T-helper 22 cell (primary cell): ENCODE measurements around the gene DAPL1.

Source experiments
- DNase-seq: peaks from one replicate; pipeline ENCODE4 v3.0.0-alpha.2; 2020; ENCODE audit warnings: low read depth

The DAPL1 gene

DNA sequence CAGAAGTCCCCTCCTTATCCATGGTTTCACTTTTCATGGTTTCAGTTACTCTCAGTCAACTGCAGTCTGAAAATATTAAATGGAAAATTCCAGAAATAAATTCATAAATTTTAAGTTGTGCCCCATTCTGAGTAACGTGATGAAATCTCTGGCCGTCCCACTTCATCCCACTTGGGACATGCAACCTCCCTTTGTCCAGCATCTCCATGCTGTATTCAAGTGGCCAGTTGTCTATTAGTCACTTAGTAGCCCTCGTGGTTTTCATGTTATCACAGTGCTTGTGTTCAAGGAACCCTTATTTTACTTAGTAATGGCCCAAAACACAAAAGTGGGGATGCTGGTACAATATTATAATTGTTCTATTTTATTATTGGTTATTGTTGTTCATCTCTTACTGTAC, 18.0 kb upstream of the DAPL1 start:
- no peak for DNase-seq

DNA sequence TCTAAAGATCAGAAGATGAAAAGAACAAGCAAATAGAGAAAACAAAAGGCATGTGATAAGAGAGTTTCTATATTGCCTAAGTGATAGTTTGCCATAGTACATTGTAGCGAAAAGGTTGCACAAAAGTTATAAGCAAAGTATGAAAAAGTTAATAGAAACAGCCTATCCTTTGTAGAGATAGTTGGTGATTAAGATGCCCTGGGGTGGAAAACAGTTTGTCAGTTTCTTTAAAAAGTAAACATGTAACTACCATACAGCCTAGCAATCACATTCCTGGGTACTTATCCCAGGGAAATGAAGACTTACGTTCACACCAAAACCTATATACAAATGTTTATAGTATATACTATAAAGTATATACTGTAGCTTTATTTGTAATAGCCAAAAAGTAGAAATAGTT, 16.9 kb upstream of the DAPL1 start:
- no peak for DNase-seq

DNA sequence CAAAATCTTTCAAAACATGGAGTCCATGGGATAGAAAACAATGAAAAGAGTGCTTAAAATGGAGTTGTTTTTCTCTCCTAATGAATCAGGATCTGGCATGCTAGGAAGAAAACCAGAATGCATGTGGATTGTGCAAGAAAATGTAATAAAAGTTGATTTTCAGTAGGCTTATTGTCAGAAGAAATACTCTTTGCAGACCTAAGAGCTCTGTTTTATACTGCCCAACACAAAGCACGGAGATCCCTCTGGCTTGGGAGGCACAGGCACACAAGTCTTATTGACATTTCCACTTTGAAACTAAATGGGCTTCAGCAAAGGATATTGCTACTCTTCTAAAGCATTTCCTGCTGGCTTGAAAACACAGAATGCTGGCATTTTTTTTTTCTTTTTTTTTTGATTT, 15.5 kb upstream of the DAPL1 start:
- no peak for DNase-seq

DNA sequence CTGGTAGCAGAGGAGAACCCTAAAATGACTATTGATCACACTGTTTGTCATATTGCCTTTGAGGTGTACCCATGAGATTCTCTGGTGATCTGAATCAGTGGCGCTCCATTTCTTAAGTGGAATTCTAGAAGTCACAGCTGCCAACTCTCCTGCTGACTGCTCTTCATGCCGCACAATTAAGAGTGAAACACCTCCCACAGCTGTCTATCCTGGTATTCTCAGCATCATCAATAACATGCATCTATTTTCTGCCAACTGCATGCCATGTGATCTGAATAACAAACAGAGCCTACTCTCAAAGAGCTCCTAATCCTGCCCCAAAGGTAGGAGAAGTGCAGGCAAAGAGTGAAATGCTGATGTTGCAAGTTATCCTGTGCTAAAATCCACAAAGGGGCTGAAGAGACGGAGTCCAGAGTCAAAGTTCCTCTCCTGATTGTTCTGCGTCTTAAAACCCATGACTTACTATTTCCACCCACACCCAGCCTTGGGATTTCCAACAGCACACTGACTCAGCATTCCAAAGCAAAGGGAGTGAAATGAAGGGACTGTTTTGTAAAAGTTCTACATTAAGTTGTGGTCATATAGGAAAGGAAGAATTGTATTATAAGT, 13.7 kb upstream of the DAPL1 start:
- no peak for DNase-seq

DNA sequence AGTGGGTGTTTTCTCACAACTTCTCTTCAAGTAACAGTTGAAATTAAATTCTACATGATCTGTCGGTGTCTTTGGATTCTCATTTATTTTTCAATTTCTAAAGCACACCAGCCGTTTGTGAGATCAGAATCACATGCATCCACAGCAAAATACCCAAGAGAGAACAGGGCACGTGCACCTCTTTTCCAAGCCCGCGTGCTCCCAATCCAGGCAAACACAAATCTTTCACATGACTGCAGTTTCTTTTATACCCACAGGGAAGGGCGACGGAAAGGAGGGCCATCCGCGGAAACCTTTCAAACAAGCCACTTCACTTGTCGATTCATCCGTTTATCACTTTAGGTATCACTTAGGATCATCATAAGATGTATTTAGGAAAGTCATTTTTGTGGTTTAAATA, 13.0 kb upstream of the DAPL1 start:
- DNase-seq: no peak

DNA sequence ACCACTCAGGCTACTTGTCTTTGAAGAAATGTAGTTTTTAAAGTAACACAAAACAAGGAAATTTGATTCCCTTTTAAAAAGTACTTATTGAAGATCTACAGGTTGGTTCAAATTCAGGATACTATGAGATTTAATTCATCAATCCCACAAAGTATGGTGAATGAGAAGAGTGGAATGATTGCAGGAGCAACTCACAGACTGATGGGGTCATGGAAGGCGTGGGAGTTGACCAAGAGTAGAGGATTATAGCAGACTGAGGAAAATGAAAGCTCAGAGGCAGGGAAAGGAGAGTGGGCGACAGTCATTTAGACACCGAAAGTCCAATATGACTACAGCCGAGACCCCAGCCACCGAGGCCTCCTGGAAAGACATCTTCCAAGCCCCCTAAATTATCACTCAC, 12.5 kb upstream of the DAPL1 start:
- no peak for DNase-seq

DNA sequence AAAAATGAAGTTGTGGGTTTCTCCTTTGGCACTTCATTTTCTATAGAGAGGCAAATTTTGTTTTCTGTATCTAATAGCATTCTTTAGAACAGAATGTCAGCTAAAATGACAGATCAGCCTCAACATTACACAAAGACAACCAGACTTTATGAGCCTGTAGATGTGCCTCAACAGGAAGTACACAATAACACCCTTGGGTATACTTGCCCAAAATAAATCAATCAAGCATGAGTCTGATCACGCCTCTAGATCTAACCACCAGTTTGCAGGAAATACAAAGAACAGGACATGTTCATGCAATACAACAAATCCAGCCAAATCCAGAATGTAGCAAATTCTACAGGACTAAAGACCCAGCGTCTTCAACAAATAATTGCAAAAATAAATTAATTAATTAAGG, 11.2 kb upstream of the DAPL1 start:
- DNase-seq: no peak

DNA sequence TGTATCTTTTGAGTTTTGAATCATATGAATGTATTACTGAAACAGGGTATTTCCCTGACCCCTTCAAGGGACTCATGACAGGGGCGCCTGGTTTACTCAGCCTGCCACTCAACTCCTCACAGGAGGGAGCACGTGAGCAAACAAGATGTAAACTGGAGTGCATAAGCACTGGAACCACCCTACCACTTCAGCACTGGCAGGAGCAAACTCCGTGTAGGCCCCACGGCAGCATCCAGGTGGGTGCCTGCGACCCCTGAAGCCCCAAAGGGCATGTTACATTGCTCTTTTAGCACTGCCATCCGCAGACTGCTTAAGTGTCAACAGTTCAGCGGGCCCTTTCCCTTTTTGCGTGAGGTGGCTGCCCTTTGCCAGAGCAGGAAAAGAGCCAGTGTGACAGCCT, 8.2 kb upstream of the DAPL1 start:
- DNase-seq: no peak

DNA sequence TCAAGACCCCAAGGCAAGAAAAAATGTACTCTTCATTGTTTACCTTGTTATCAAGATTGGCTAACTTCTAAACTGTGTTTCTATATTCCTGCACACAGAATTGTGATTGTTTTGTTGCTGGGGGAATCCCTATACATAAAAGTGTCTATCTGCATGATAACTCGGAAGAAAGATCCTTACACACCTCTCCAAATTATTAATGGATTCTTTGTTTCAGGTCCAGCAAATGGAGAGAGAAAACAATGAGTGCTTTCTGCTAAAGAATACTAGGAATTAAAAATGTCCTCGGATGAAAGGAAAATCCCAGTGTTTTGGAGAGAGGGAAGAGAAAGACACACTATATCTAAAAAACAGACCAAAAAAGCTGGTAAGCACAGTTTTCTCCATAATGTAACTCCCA, 6.2 kb upstream of the DAPL1 start:
- DNase-seq: no peak

DNA sequence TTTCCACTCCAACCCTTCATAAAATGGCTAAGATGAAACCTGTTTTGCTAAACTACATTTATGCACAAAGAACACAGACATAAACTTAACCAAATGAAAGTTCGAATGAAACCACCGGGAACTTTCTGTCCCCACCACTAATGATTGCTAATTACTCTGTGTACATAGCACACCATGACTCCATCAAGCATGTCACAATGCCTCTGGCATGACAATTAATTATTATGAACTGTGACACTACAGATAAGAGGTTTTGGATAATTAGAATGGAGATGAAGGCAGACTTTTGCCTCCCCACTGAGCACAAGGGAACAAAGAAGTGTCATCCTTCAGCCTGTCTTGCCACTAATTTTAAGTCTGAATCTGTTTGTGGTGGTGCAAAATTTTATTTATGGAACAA, 1.5 kb downstream of the DAPL1 start:
- no peak for DNase-seq

DNA sequence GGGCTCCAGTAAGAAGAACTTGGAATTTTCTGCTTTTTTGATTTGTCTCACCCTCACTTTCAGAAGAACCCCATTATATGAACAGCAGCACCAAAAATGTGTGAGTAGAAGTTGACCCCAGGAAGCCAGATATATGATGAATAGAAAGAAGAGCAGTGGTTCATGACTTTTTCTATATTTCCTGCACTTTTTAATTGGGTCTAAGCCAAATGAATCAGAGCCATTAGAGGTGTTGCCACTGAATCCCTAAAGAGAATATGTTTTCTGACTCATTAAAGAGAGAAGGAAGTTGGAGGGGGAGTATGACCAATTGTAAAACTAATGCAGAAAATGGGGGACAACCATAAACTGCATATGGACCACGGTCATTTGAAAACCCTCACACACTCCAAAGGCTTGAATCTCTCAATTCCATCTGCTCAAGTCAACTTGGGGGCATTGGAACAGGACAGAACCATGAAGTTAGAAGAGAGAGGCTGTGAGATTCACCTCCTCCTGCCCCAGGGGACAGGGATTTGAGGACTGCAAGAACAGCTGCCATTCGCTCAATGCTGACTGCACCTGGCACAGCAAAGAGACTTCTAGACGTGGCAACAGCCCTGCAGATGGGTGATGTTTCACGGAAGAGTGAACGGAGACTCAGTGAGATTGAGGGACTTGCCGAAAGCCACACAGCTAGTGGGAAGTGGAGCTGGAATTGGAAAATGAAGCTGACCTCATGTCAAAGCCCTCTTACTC, 3.0 kb downstream of the DAPL1 start:
- DNase-seq: no peak

DNA sequence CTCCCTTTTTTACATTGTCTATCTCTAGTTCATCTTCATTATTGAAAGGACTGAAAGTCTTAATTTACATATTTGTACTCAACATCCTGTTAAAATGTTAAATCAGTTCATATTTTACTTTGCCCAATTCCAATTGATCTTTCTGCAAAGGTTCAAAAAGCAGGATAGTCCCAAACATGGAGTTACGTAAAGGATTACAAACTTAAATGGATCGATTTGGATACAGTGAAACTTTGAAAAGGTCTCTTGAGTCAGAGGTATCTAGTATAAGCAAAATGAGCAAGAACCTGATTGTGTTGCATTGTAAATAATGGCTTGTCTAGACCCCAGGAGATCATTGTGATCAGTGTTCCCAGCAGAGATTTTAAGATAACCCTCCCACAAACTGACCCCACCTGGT, 4.1 kb downstream of the DAPL1 start:
- no peak for DNase-seq

DNA sequence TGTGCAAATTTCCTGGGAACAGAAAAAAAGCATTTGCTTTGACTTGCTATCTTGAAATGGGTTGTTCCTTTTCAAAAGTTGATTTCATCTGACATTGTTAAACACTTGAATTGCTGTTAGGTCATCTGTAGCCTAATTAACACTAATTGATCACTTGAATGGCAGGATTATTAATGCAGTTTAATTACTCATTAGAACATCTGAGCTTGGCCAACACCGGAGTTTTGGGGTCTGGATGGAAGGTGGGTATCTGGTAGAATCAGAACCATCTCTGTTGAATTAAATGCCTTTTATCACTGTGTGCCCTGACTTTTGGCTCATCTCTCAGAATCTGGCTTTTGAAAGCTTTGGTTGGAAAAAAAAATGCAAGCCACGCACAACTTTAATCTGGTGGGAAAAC, 8.4 kb downstream of the DAPL1 start:
- DNase-seq: no peak

DNA sequence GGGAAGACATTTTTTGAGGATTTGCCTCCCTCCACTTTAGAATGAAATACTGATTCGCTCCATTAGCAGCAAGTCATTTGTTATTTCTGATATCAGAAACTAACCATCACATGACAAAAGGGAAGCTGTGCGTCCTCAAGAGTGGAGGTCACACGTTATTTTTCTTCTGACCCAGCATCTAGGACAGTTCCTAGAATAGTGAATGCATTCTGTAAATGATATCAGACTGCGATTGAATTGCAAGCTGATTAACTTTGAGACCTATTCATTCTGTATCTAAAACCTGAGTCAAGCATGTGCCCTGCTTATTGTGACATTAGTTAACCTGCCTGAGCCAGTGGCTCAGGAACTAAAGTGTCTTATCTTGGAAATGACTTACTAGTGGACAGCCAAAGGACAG, 10.1 kb downstream of the DAPL1 start:
- no peak for DNase-seq

DNA sequence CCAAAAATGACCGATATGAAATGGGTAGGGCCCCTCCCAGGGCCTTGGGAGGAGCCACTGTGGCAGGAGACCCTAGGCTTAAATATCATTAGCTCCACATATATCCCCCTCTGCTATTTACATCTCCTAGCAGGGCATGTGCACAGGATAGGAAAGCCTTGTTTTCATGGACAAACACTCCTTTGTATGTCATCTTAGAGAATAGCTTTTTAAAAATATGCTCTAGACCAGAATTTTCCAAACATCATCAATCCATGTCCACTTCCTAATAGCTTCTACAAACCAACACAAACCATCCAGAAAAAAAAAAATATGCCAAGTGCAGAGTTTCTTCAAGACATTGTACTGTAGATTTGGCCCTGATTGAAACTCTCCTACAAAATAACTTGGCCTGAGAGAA, 10.8 kb downstream of the DAPL1 start:
- DNase-seq: no peak

DNA sequence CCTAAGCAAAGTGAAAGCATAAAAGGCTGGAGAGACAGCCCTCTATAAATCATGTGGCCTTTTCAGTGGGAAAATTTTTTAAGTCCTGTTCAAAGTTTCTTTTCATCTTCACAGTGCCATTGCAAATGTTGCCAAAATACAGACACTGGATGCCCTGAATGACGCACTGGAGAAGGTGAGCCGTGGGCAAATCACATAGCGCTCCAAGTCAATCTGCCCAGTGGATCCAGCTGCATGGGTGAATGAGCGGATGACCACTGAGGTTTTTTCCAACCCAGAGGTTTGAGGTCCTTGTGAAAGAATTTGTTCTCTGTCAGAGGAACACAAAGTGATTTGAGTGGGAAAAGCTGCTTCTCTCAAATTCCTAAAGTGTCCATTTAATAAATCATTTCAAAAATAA, 11.8 kb downstream of the DAPL1 start:
- DNase-seq: no peak

DNA sequence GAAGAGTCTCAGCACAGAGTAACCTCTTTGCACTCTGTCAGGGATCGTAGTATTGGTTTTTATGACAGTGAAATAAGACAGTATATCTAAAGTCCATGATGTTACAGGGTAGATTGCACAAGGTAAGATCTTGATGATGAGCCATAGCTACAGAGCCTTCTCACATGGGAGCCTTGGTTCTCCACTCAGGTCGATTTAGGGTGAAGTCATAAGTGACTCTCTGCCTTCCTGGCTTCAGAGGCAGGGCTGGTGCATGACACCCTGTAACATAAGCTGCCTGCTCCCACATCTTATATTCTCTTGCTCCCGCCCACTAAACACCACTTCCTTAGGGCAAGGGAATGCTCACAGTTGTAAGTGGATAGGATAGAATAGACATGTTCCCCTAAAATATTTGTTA, 13.3 kb downstream of the DAPL1 start:
- DNase-seq: no peak

DNA sequence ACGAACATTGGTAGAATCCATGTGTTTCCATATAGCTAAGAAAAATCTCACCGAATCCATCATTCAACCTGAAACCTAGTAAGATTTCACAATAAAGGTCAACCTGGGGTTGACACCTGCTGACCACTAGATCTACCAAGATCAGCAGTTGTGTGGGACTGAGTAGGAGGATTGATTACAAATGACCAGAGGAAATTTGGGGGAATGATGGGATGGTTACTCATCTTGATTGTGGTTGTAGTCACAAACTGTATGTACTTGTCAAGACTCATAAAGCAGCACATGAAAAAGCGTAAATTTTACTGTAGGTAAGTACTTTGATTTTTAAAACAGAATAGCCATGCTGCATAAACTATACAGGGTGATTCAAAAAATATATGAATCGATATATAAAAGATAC, 14.7 kb downstream of the DAPL1 start:
- no peak for DNase-seq

DNA sequence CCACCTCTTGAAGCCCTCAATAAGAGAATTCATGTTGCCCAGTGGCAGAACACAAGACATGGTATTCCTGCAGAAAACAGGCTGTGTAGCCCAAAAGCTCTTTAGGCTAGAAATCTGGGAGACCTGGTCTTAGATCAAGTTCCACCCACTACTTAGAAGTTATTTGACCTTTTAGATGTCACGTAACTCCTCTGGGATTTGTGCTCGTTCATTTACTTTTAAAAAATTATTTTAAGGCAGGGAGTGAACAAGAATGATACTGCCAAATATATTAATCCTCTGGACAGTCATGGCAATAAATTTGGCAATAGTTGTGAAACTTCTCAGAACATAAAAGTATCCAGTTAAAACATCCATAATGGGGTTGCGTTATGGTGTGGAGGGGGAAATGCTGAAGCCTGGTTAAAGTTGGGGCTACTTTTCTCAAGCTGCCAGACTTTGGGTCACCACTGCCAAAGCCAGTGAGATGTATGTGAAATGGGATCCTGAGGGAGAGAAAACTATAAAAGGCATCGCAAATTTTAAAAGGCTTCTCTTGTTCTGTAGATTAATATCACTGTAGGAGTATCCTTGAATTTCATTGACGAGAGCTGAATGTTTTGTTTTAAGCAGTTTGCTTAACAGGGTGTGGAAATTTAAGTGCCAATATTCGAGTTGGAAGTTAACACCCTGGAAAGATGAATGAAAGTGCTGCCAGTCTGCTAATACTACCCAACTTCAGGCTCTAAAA, 15.8 kb downstream of the DAPL1 start:
- DNase-seq: no peak

DNA sequence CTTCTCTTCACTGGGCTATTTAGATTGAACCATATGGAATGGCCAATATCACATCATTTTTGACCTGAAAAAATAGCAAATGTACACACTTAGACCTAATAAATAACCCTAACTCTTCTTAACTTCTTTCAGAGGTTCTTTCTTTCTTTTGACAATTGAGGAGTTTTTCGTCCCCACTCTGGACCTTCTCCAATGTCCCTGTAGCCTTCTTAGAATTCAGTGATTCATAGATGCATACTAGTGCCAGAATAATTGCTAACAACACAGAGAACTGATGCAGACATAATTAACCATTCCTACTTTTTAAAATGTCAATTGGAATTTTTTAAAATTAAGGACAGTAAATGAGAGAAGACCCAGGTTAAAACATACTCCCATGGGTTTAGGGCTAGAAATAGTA, 20.0 kb downstream of the DAPL1 start:
- DNase-seq: no peak

DNA sequence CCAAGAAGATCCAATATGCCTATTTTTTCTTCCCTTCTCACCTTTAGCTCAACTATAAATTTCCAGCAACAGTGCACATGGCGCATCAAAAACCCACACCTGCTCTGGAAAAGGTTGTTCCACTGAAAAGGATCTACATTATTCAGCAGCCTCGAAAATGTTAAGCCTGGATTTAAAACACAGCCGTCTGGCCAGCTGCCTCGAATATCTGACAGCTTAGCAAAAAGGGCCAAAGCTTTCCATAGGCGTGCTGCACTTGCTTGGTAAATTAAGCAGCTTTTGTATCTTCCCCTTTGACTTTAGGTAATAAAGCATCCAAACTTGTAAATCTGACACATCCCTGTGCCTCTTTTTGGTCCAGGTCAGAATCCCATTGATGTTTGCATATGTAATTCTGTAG, 20.5 kb downstream of the DAPL1 start:
- no peak for DNase-seq

DNA sequence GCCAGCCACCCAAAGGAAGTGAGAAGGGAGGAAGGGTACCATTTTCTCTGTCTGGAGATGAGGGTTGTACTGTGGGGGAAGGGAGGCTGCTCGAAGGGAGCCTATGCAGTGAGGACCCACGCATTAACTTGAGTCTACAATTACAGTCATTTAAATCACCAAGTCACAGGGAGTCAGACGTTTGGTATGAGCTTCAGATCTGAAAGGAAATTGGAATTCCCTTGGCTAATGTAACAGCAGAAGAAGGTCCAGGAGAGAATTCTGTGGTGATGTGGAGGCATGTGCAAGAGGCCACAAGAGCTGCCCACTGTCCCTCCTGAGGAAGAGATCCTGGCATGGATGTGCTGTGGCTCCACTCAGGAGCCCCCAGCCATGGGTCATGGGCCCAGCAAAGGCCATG, 22.5 kb downstream of the DAPL1 start:
- DNase-seq: no peak

DNA sequence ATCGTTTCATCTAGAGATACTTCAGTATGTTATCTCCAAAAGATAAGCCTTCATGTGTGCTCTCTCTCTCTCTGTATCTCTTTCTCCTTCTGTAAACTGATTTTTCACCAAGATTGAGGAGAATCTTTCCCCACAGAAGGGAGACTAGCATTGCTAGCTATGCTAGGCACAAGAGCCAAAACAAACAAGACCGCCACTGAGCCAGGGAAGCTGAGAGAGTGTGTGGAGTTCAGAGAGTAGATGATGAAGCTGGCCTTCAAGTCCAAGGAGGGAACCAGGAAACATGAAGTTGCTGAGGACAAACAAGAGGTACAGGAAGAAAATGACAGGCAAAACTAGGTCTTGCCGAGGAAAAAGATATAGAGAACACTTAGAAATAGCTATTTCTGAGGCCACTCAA, 23.4 kb downstream of the DAPL1 start:
- DNase-seq: no peak

DNA sequence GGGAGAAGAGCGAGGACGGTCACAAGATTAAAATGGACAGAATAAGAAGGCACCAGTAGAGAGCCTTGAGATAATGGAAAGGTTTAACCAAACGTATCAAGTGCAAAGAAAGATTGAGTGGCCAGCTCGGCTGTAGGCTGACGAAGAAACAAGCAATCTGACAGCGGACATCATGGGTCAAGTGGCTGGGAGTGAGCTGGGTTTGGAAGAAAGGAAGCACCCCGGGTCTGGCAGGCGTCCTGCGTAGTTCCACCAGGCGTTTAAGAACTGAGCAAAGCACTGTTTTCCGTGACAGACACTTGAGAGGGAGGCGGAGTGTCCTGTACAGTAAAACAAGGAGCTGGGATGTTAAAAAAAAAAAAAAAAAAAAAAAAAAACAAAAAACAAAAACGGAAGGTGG, 27.1 kb downstream of the DAPL1 start:
- DNase-seq: no peak
